22Rv1 (cell line): ENCODE measurements around the gene APOC4.

Experiments used
- CTCF ChIP-seq: fragments of 450-650 bp; IDR thresholded peaks from 2 replicates; pipeline ENCODE4 v1.5.1; 2017; ENCODE audit warnings: mild to moderate bottlenecking
- ZFX ChIP-seq: fragments of 450-650 bp; IDR thresholded peaks from 2 replicates; pipeline ENCODE4 v1.6.1; 2017; ENCODE audit warnings: antibody characterized with exemption, borderline replicate concordance

- TF ChIP-seq CTCF (no peak), ZFX (no peak)
These were observed 27.4 kb downstream of the APOC4 start for GRCh38 chr19:44969437-44969836.
